COLO829 (cell line): ENCODE data around the gene TUBB8B.
"Not testable (repeated sequence)": the region's sequence is repeated elsewhere in the genome, so short reads cannot be mapped to it uniquely, and the experiment has no call there.

ENCODE experiments used
- DNase-seq: peaks from one replicate; pipeline ENCODE4 v3.0.0; 2012; ENCODE audit warnings: low spot score

The TUBB8B gene

GRCh38 chr18:49176-49665 lies at the start of gene TUBB8B:
Gene TUBB8B (minus strand): TSS chr18:49615. CDS start chr18:49557, 58 bp downstream.
- not testable (repeated sequence) for DNase-seq

- not testable (repeated sequence) for DNase-seq
Measured at GRCh38 chr18:97252-97914, 48.0 kb upstream of the TUBB8B start.

- DNase-seq = not testable (repeated sequence)
Measured at GRCh38 chr18:96767-97131, 47.3 kb upstream of the TUBB8B start.

- DNase-seq = not testable (repeated sequence)
Measured at GRCh38 chr18:96101-96766, 46.8 kb upstream of the TUBB8B start.

- not testable (repeated sequence) for DNase-seq
Measured at GRCh38 chr18:95580-95979, 46.2 kb upstream of the TUBB8B start.

- not testable (repeated sequence) for DNase-seq
Measured at GRCh38 chr18:93897-94408, 44.5 kb upstream of the TUBB8B start.

- not testable (repeated sequence) for DNase-seq
Measured at GRCh38 chr18:91561-91960, 42.1 kb upstream of the TUBB8B start.

GRCh38 chr18:90396-91193 lies 41.2 kb upstream of the TUBB8B start:
- not testable (repeated sequence) for DNase-seq

GRCh38 chr18:89124-89523 lies 39.7 kb upstream of the TUBB8B start:
- not testable (repeated sequence) for DNase-seq

GRCh38 chr18:84801-85200 lies 35.4 kb upstream of the TUBB8B start:
- not testable (repeated sequence) for DNase-seq

GRCh38 chr18:82626-83209 lies 33.3 kb upstream of the TUBB8B start:
- not testable (repeated sequence) for DNase-seq

- DNase-seq = not testable (repeated sequence)
Measured at GRCh38 chr18:80881-81280, 31.5 kb upstream of the TUBB8B start.

- not testable (repeated sequence) for DNase-seq
Measured at GRCh38 chr18:80202-80601, 30.8 kb upstream of the TUBB8B start.

- not testable (repeated sequence) for DNase-seq
Measured at GRCh38 chr18:75525-76160, 26.2 kb upstream of the TUBB8B start.

GRCh38 chr18:73181-73777 lies 23.9 kb upstream of the TUBB8B start:
- not testable (repeated sequence) for DNase-seq

- not testable (repeated sequence) for DNase-seq
Measured at GRCh38 chr18:67701-68100, 18.3 kb upstream of the TUBB8B start.

- not testable (repeated sequence) for DNase-seq
Measured at GRCh38 chr18:64279-64678, 14.9 kb upstream of the TUBB8B start.

GRCh38 chr18:63656-64055 lies 14.2 kb upstream of the TUBB8B start:
- DNase-seq = not testable (repeated sequence)

- not testable (repeated sequence) for DNase-seq
Measured at GRCh38 chr18:54388-54787, 5.0 kb upstream of the TUBB8B start.

GRCh38 chr18:48696-49095 lies 719 bp downstream of the TUBB8B start:
- DNase-seq = not testable (repeated sequence)

GRCh38 chr18:13177-13576 lies 36.2 kb downstream of the TUBB8B start:
- not testable (repeated sequence) for DNase-seq
